GM18520 (cell line): ENCODE measurements around the gene TMEFF2.

Experiments
- ATAC-seq: cut with Tn5 transposase; IDR thresholded peaks from one replicate; pipeline ENCODE4 v1.9.1; 2021; ENCODE audit not compliant: unreplicated experiment

The TMEFF2 gene

DNA sequence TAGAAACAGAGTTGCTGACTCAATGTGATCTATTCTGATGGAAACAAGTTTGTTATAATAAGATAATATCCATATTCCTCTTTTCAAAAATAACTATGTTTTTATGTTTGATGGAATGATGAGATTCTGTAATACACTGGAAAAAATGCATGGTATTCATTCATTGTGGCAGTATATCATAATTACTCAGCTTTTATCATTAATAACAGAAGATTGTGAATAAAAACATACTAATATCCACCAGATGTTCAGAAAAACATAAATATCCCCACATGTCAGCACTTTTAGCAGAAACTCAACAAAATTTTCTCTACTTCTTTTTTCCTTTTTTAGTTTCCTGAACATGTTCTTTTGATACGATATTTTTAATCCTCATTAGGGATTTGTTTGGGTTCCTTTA lies 217.0 kb downstream of the TMEFF2 start:
- ATAC-seq, result no peak

DNA sequence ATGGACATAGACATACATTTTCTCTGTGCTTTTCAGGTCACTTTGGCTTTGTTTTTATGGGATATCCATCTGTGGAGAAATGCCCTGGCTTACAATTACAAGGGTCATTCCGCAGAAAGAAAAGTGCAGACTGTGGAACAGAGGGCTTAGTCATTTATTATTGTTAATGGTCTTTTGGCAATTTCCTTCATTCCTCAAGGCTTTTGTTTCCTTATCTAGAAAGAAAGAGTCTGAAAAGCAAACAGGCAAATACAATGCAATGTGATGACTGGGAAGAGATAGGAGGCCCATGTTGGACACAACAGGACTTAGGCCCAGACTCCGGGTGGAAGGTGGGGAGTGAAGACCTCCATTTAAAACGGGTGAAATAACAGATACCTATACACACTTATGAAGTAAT lies 218.3 kb downstream of the TMEFF2 start:
- ATAC-seq, result no peak

DNA sequence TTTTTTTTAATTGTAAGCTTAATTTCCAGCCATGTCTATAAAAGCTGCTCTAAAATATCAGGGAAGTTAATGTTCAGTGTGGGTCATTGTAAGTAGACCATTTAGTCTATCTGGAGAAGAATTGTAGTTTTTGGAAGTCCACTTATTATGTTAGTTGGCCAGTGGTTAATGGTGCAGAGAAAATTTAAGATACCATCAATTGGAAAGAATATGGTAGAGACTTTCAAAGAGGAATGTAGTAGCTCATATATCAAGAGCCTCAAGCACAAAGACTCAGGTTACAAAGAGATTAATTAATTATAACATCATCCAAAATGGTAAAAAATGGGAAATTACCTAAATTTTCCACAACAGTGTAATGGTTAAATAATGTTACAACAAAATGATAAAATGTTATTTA lies 220.1 kb downstream of the TMEFF2 start:
- ATAC-seq, result no peak

DNA sequence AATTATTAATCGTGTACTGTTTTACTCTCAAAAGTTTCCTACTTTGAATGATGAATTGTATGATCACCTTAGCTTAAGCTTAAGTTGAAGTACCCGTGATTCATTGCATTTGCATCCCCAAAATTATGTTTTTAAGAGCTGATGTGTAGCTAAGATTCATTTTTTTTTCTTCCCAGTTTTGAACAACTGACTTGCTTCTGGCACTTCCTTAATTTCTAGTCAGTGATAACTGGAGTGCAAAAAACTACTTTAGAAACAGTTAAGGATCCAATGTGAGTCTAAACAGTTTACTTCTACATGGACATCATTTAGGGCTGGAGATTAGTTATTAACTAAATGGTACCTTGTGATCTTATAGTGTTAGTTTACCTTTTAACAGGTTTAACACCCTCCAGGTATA lies 223.9 kb downstream of the TMEFF2 start:
- no peak for ATAC-seq

DNA sequence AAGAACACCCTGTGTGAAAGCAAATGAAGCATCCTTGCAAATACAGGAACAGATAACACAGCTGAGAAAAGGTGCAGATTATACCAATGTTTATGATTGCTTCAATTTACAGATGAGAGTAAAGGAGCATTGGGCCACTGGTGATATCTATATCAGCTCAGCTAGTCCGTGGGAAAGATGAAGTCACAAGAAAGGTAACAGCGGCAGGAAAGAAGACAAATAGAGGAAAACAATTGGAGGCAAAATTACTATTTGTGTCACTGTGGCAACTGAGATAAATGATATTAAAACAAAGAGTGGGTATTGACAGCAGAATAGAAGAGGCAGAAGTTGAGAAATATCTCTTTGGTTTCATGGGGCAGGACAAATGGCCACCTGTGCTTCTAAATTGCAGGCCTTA lies 226.6 kb downstream of the TMEFF2 start:
- ATAC-seq, result no peak

DNA sequence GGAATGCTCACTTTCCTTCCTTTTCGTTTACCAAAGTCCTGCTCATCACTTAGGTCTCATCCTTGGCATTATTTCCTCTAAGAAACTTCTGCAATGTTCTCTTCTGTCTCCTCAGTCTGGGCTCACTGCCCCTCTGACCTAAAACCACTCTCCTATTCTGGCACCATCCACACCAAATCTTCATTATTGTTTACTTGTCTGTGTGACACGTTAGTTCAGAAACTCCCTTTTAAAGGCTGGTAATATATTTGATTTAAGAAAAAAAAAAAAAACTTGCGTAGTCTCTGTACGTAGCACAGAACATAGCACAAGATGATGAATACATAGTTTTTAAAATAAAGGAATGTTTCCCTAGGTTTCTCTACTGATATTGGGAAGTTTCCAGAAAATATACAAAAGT lies 229.0 kb downstream of the TMEFF2 start:
- ATAC-seq, result no peak

DNA sequence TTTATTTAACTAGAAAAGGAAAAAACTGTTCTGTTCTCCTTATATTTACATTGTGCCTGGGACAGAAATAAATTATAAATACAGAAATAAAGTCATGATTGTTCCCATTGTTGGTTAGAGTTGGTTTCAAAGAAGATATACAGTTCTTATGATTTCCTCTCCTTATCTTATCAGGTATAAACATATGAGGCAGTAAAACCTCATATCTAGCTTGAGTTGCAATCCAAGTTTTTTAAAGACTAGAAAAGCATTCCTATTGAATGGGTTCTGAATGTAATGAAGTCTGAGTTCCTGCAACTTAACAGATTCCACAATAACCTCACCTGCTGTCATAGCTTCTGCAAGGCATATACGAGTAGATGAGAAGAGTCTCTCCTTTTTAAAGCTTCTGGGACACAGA lies 233.2 kb downstream of the TMEFF2 start:
- ATAC-seq, result no peak

DNA sequence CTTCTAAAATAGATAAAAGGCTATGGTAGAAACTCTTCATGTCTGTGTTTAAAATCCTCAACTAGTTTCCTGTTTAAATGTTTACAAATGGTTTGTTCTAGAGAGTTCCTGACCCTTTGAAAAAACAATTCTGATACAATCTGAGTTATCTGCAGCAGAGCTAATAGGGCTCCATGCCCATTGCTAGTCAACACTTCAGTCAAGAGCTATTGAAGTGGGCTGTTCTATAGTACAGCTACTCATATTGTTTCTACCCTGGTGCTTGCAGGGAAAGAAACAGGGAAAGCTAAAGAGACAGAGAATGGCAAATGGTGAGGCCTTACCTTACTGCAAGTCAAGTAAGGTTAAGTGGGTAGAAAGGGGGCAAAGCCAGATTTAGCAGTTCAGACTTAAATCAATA lies 235.5 kb downstream of the TMEFF2 start:
- no peak for ATAC-seq

DNA sequence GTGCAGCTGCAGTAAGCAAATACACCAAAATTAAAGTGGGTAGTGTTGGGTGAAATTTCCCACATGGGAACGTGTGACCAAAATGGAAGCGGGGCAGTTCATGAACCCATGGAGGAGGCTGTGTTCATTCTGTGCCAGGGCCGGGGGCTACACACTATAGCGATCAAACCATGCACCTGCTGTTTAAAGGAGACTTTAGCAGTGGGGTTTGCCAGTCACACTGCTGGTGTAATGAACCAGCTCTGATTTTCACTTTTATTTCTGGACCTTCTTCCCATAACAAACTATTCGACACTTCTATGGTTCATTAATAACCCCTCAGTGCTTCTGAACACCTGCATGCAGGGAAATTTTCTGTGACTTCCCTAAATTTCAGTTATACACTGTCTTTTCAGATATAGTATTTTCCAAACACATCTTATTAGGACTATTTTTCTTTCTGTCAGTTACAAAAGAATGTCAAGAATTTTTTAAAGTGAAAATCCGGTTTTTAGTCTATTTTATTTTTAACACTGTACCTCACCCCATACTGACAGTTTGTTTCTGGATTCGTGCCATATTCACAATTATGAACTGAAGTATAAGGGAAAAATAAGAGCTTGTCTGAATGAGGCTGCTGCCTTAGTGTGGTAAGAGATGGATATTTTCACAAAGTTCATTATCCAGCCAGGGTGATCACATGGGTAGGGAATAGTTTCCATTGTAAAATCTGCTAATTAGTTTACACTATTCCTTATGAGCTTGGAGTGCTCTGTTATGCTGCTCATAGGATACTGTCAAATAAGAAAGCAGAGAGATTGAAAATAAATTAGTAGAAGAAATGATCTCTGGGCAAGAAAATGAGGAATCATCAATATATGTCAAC lies 236.5 kb downstream of the TMEFF2 start:
- no peak for ATAC-seq

DNA sequence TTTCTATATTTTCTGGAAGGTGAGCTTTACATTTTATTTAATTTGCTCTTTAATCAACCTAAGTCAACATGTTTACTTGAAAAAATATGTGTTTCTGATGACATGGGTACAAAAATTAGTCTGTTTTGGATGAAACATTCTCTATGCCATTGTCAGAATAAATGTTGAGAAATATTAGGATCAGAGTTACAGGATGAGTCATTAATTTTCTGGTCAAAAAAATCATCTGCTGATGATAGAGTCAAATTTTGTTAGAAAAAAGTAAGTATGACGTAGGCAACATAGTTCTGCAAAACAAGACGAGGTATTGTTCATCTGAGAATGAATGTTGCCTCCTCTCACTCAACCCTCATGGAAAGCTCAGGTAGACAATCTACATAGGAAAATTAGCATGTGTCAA lies 240.3 kb downstream of the TMEFF2 start:
- ATAC-seq, result no peak

DNA sequence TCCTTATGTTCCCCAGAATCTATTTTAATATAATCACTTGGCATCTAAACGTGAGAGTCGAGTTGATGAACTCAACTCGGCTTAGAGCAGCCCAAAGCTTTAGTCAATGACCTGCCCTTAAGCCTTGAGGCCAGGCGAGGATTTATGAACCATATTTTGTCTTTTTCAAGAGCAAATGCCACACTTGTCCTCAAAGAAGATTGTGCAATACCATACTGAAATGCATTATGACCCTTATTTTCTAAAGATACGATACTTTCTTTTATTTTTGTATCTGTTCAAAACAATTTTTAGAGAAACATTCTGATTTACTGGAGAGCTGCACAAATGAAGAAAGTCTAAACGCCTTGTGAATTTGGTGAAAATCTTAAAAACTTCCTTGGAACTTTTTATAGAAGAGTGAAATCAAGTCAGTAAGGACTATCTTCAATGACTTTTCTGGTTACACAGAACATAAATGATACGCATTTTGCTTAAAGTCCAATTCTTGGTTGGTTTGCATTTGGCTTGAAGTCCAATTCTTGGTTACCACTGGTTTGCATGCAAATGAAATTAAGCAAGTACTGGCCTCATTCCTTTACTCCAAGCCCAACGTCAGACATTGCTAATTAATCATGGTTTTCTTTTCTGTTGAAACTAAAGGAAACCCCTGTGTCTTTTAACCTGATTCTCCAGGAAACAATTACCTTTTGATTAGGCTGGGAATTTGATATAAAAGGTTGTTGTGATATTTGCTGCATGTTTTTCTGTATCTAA lies 242.0 kb downstream of the TMEFF2 start:
- no peak for ATAC-seq

DNA sequence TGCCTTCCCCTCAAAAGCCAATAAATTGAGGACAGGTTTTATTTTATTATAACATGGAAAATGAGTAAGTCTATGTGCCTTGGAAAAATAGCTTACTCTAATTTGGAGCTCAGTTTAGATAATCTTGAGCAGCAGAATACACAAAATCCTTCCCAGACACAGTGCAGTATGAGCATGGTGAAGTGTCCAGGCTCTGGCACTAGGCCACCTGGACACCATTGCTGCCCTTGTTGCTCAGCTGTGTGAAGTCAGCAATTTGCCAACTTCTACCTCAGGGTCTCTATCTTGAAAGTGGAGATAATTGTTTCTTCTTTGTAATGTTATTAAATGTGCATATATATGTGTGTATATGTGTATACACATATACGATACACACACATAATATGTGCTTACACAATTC lies 242.9 kb downstream of the TMEFF2 start:
- ATAC-seq, result no peak

DNA sequence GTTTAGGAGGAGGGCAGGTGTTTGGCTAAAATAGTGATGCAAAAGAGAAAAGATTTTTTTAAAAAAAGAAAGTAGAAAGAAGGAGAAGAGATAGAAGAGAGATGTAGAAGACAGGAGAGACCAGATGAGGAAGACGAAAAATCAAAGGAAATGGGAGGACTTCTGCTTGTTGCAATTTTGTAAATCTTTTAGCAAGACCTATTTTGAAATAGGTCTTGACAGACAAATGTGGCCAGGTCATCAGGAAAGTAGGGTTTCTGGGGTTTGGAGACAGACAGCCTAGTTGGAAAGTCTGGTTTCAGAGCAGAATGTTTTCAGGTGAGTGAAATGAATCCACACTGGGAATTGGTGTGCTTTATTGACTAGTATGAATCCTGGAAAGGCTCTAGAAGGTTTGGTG lies 243.4 kb downstream of the TMEFF2 start:
- ATAC-seq, result no peak

DNA sequence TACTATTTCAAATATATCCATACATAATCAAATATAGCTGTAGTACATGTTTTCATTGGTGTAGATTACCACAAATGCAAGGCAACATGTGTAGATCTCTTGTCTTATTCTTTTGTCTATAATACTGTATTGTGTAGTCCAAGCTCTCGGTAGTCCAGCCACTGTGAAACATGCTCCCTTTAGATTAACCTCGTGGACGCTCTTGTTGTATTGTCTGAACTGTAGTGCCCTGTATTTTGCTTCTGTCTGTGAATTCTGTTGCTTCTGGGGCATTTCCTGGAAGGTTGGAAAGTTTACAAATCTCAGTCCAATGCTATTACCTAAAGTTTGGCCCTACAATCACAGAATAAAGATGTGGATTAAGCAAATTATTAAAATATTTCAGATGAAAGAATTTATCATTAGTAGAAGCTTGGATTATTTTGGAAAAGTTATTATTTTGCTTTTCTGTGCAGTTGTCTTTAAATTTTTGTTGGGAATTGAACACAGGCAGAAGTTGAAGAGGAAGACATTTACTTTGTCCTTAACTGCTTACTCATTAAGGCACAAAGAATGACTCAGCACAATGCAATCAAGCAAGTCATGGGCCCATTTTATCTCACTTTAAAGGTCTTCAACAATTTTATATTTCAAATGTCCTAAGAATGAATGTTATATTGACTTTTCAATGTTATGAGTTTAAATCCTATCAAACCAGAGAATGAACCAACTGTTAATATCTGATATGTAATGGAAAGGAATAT lies 244.4 kb downstream of the TMEFF2 start:
- no peak for ATAC-seq

DNA sequence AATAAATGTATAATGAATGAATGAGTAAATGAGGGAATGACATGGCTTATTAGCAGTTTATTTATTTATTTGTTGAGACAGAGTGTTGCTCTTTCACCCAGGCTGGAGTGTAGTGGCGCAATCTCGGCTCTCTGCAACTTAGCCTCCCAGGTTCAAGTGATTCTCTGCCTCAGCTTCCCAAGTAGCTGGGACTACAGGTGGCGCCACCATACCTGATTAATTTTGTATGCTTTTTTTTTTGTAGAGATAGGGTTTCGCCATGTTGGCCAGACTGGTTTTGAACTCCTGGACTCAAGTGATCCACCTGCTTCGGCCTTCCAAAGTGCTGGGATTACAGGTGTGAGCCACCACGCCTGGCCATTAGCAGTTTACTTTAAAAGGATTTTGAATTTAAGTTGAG lies 247.5 kb downstream of the TMEFF2 start:
- ATAC-seq, result no peak

DNA sequence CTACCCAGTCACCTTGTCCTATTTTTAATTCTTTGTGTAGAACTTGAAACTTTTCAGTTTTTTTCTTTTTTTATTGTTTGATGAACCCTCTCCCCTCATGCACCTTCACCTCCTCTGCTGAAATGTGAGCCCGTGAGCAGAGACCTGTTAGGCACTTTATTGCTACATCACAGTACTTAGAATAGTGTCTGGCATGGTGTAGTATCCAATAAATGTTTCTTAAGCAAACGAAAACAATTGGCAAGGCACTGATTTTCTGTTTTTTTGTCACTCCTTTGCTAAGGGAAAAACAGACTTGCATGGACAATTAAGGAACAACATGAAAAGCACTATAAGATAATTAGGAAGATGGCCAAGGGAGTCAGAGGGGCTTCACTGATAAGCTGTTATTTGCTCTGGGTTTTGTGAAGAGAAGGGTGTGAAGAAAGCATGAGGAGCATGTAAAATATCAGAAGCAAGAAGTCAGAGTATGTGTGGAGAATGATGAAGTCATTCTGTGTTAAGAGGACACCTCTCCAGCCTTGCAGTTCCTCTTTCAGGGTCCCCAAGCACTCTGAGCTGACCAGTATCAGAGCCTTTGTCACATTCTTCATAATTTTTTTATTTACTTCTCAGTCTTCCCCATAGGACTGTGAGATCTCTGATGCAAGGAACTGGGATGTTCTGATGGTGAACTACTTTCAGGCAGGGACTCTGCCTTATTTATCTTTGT lies 248.1 kb downstream of the TMEFF2 start:
- ATAC-seq, result no peak

DNA sequence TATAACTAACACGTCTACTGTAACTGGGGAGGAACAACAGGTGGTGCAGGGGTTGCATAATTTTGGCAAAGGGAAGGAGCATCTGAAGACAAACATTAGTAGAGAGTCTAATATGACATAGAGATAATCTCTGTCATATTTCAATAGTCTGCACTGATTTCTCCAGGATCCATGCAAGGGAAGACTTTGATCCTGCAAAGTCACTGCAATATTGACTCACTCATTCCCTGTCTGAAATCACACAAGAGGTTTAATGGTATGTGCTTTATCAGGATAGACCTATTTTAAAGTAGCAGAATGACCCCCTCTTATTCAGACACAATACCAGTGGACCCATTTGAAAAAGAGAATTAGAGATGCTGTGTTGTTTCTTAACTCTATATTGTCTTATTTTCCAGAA lies 249.1 kb downstream of the TMEFF2 start:
- ATAC-seq, result no peak

DNA sequence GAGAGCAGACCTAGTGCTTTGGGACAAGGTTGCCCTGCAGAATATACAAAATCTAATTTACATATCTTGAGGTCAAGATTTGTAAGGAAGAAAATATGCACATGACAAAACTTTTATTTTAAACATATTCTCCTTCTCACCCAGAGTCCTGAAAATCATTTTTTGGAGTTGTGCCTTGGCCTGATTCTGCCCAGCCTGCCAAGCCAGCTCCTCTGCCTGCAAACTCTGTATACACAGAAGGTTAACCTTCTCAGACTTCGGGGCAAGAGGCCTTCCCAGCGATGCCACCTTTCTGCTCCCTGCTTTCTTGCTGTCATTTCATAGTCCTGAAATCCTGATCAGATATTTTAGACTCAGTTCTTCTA lies 252.0 kb downstream of the TMEFF2 start:
- no peak for ATAC-seq

DNA sequence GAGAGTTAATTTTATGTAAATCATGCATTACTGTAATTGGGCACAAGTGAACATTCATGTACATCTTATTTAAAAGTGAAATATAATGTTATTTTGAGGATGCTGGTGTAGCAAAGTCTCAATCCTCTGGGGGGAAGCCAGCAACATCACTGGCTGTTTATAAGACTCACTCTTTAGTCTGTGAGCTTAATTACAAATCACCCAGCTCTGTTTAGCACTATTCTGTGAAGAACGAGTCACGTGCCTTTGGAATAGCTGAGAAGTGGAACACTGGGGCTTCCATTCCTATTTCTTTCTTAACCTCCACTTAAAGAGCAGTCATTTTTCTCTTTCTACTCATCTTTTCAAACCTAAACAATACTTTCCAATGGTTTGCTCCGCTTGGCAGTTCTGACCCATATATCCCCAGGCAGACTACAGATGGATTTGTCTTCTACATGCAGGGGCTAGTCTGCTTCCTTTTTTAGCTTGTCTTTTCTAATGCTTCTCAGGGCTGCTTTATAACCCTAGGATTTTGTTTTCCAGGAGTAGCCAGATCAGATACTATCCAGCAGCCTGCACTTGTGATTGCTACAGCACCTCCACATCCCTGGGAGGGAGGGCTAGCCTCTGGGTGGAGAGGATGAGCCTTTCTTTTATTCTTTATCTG lies 252.5 kb downstream of the TMEFF2 start:
- ATAC-seq, result no peak

DNA sequence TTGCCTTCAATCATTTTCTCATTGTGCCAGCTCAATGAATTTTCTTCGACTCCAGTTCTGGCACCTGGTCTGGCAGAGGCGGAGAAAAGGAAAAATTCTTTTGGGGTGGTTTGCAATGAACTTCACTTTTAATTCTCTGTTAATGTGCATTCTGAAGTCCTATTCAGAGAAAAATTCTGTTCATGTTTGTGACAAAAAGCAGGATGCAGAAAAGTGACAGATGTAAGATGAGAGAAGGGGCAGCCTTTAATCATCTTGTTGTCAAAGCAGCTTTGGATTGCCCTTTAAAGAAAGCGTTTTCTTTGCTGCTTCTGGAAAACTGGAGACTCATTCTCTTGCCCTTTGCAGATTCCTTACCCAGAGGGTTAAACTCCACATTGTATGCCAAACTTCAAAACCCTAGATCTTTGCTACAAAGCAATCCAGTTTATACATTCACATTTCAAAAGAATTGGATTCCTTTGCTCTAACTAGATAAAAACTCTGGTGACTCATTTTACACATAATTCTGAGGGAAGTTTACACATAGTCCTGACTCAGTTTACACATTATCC lies 253.3 kb downstream of the TMEFF2 start:
- ATAC-seq, result no peak
